ENCODE results near the gene MAPK8. TPM values are rescaled to one million over a fixed set of nuclear protein-coding genes. Genes with fewer than 3 reads are reported as not detected.

MAPK8 gene
- total RNA-seq, 1 experiment from 2014 or later, result 52.9 TPM

GRCh38 chr10:48316236-48316635 lies 9.8 kb downstream of the MAPK8 start:
- ATAC-seq (no peak), DNase-seq (ENCODE audit: low spot score) (no peak)
- H3K27ac Mint-ChIP-seq, result no peak overlapping the region
- H3K4me3 Mint-ChIP-seq, result no peak overlapping the region
- ChIA-PET POLR2A (no interaction called here), CTCF (interaction anchor here (1.0 kb wide), 1 partner anchor 26 kb away, joined by 3 read pairs; no protein-coding TSS in a partner anchor)
- peaks cover 6% of the 10 kb centered on the region for H3K4me1 Mint-ChIP-seq
- no peaks in the 10 kb centered on the region for H3K27me3 Mint-ChIP-seq (ENCODE audit: low read depth)
- H3K36me3 Mint-ChIP-seq, result no peaks in the 10 kb centered on the region
- TF ChIP-seq ZNF138 (CRISPR knock-in tag; conservative IDR thresholded peaks at IDR 0.05) (no peak), PRRX2 (CRISPR knock-in tag; IDR thresholded peaks at IDR 0.05) (no peak), USF2 (CRISPR knock-in tag; IDR thresholded peaks at IDR 0.05) (no peak), SP1 (CRISPR knock-in tag; conservative IDR thresholded peaks at IDR 0.05) (no peak), ATF6 (CRISPR knock-in tag; IDR thresholded peaks at IDR 0.05) (no peak), JAZF1 (CRISPR knock-in tag; IDR thresholded peaks at IDR 0.05) (no peak), NFE2L1 (CRISPR knock-in tag; IDR thresholded peaks at IDR 0.05) (no peak), TEAD4 (CRISPR knock-in tag; IDR thresholded peaks at IDR 0.05) (no peak), E2F4 (CRISPR knock-in tag; IDR thresholded peaks at IDR 0.05; ENCODE audit: borderline replicate concordance, low read depth) (no peak), FOXJ3 (CRISPR knock-in tag; IDR thresholded peaks at IDR 0.05; ENCODE audit: borderline replicate concordance) (no peak), ZNF423 (CRISPR knock-in tag; IDR thresholded peaks at IDR 0.05) (no peak), TP53 (CRISPR knock-in tag; IDR thresholded peaks at IDR 0.05) (no peak), GRHL2 (CRISPR knock-in tag; IDR thresholded peaks at IDR 0.05; ENCODE audit: insufficient replicate concordance, severe bottlenecking) (no peak), SMAD4 (CRISPR knock-in tag; IDR thresholded peaks at IDR 0.05) (no peak), ZNF121 (CRISPR knock-in tag; IDR thresholded peaks at IDR 0.05) (no peak), AR (CRISPR knock-in tag; IDR thresholded peaks at IDR 0.05) (no peak), RORB (CRISPR knock-in tag; IDR thresholded peaks at IDR 0.05) (no peak), RELA (CRISPR knock-in tag; IDR thresholded peaks at IDR 0.05; ENCODE audit: borderline replicate concordance) (no peak), PREB (CRISPR knock-in tag; IDR thresholded peaks at IDR 0.05; ENCODE audit: borderline replicate concordance) (no peak), ELF4 (CRISPR knock-in tag; IDR thresholded peaks at IDR 0.05; ENCODE audit: low read depth) (no peak)
- no peaks in the 10 kb centered on the region for H3K9me3 Mint-ChIP-seq
